H9 (cell line): ENCODE data around the gene PIP5K1C. TPM values are rescaled to one million over a fixed set of nuclear protein-coding genes. Genes with fewer than 3 reads are reported as not detected.
A peak's percentile ranks its signal among the peaks of the same experiment; 100 is the strongest.

Source experiments
- DNase-seq: peaks from one replicate; pipeline ENCODE4 v3.0.0-alpha.2; 2017
- H2AFZ ChIP-seq: one replicate; pipeline ENCODE4 v1.6.1; 2013; ENCODE audit warnings: mild to moderate bottlenecking, low read length, control low read depth, moderate library complexity
- H2AK5ac ChIP-seq: 2 replicates; pipeline ENCODE4 v1.6.1; 2013; ENCODE audit warnings: low read length, control low read depth, mixed read lengths; ENCODE audit not compliant: insufficient read length
- H2BK120ac ChIP-seq: one replicate; pipeline ENCODE4 v1.6.1; 2013; ENCODE audit warnings: low read depth, mild to moderate bottlenecking, low read length, control low read depth, inconsistent platforms; ENCODE audit not compliant: poor library complexity, severe bottlenecking
- H2BK12ac ChIP-seq: 2 replicates; pipeline ENCODE4 v1.6.1; 2013; ENCODE audit warnings: low read length, control low read depth, mixed read lengths, low read depth; ENCODE audit not compliant: insufficient read length
- H2BK15ac ChIP-seq: 2 replicates; pipeline ENCODE4 v1.6.1; 2013; ENCODE audit warnings: low read depth, low read length, control low read depth
- H2BK20ac ChIP-seq: one replicate; pipeline ENCODE4 v1.6.1; 2013; ENCODE audit warnings: low read depth, mild to moderate bottlenecking, low read length, control low read depth, inconsistent platforms; ENCODE audit not compliant: poor library complexity, severe bottlenecking
- H2BK5ac ChIP-seq: 2 replicates; pipeline ENCODE4 v1.6.1; 2013; ENCODE audit warnings: low read length, control low read depth, mixed read lengths; ENCODE audit not compliant: insufficient read length
- H3K14ac ChIP-seq: 2 replicates; pipeline ENCODE4 v1.6.1; 2013; ENCODE audit warnings: low read length, control low read depth; ENCODE audit not compliant: insufficient read depth
- H3K18ac ChIP-seq: 2 replicates; pipeline ENCODE4 v1.6.1; 2013; ENCODE audit warnings: low read depth, mild to moderate bottlenecking, mixed read lengths, low read length, control low read depth; ENCODE audit not compliant: insufficient read length
- H3K23ac ChIP-seq: 2 replicates; pipeline ENCODE4 v1.6.1; 2013; ENCODE audit warnings: low read length, control low read depth, mixed read lengths, low read depth; ENCODE audit not compliant: insufficient read length
- H3K23me2 ChIP-seq: 2 replicates; pipeline ENCODE4 v1.6.1; 2013; ENCODE audit warnings: low read depth, mild to moderate bottlenecking, mixed read lengths, low read length, control low read depth; ENCODE audit not compliant: insufficient read length, poor library complexity, severe bottlenecking
- H3K27ac ChIP-seq: 2 replicates; pipeline ENCODE4 v1.5.1; 2013; ENCODE audit warnings: low read length, control low read depth, mixed read lengths, low read depth; ENCODE audit not compliant: insufficient read length
- H3K27me3 ChIP-seq: 2 replicates; pipeline ENCODE4 v1.6.1; 2013; ENCODE audit warnings: low read length, control low read depth, inconsistent platforms; ENCODE audit not compliant: insufficient read depth
- H3K4ac ChIP-seq: 2 replicates; pipeline ENCODE4 v1.6.1; 2013; ENCODE audit warnings: low read depth, mild to moderate bottlenecking, control low read depth, inconsistent platforms, low read length, moderate library complexity
- H3K4me1 ChIP-seq: 2 replicates; pipeline ENCODE4 v1.6.1; 2013; ENCODE audit warnings: low read length, control low read depth, inconsistent platforms; ENCODE audit not compliant: insufficient read depth
- H3K4me2 ChIP-seq: 2 replicates; pipeline ENCODE4 v1.6.1; 2013; ENCODE audit warnings: low read length, control low read depth, mixed read lengths; ENCODE audit not compliant: insufficient read length, insufficient read depth
- H3K56ac ChIP-seq: 2 replicates; pipeline ENCODE4 v1.6.1; 2013; ENCODE audit warnings: low read depth, mild to moderate bottlenecking, mixed read lengths, low read length, control low read depth; ENCODE audit not compliant: insufficient read length
- H3K79me1 ChIP-seq: 2 replicates; pipeline ENCODE4 v1.6.1; 2013; ENCODE audit warnings: low read depth, mild to moderate bottlenecking, moderate library complexity, low read length, control low read depth, inconsistent platforms; ENCODE audit not compliant: insufficient read depth, poor library complexity, severe bottlenecking
- H3K79me2 ChIP-seq: 2 replicates; pipeline ENCODE4 v1.6.1; 2013; ENCODE audit warnings: low read length, control low read depth, inconsistent platforms; ENCODE audit not compliant: insufficient read depth
- H3K9ac ChIP-seq: 2 replicates; pipeline ENCODE4 v1.6.1; 2013; ENCODE audit warnings: low read length, control low read depth, mixed read lengths; ENCODE audit not compliant: insufficient read length; ENCODE audit errors: extremely low read depth
- H3K9me3 ChIP-seq: one replicate; pipeline ENCODE4 v1.6.1; 2013; ENCODE audit warnings: low read depth, low read length, inconsistent platforms; ENCODE audit not compliant: control insufficient read depth
- H3T11ph ChIP-seq: one replicate; pipeline ENCODE4 v1.6.1; 2013; ENCODE audit warnings: mild to moderate bottlenecking, low read length, control low read depth, inconsistent platforms
- H4K20me1 ChIP-seq: one replicate; pipeline ENCODE4 v1.6.1; 2013; ENCODE audit not compliant: control insufficient read depth, insufficient read length, insufficient read depth
- H4K5ac ChIP-seq: 2 replicates; pipeline ENCODE4 v1.6.1; 2013; ENCODE audit warnings: low read depth, mild to moderate bottlenecking, mixed read lengths, low read length, control low read depth; ENCODE audit not compliant: insufficient read length
- H4K8ac ChIP-seq: replicated peaks from 2 replicates; pipeline ENCODE4 v1.6.1; 2013; ENCODE audit warnings: low read length, control low read depth, mixed read lengths, low read depth; ENCODE audit not compliant: insufficient read length
- H4K91ac ChIP-seq: 2 replicates; pipeline ENCODE4 v1.6.1; 2013; ENCODE audit warnings: low read depth, mild to moderate bottlenecking, moderate library complexity, mixed read lengths, low read length, control low read depth; ENCODE audit not compliant: insufficient read length
- H3K27ac Mint-ChIP-seq, 3 experiments: 2 replicates in 2 of 3; 3 replicates in 1 of 3; pipeline ENCODE4 v1.8.0; 2020 to 2021; ENCODE audit warnings: mixed read lengths in 3 of 3, mild to moderate bottlenecking in 1 of 3, moderate library complexity in 1 of 3
- H3K27me3 Mint-ChIP-seq: 2 replicates; pipeline ENCODE4 v1.8.0; 2021; ENCODE audit warnings: low read depth, mild to moderate bottlenecking, moderate library complexity, mixed read lengths
- H3K36me3 Mint-ChIP-seq, 3 experiments: 2 replicates in 2 of 3; 3 replicates in 1 of 3; pipeline ENCODE4 v1.8.0; 2020 to 2021; ENCODE audit warnings: low read depth in 3 of 3, mixed read lengths in 3 of 3; ENCODE audit not compliant: insufficient read depth in 1 of 3
- H3K4me1 Mint-ChIP-seq, 2 experiments: 2 replicates each; pipeline ENCODE4 v1.8.0; 2020; ENCODE audit warnings: mixed read lengths in 2 of 2
- H3K4me3 Mint-ChIP-seq, 2 experiments: 2 replicates in 1 of 2; 3 replicates in 1 of 2; pipeline ENCODE4 v1.8.0; 2020 to 2021; ENCODE audit warnings: mild to moderate bottlenecking in 2 of 2, mixed read lengths in 2 of 2, moderate library complexity in 1 of 2
- H3K9me3 Mint-ChIP-seq, 2 experiments: 2 replicates in 1 of 2; 3 replicates in 1 of 2; pipeline ENCODE4 v1.8.0; 2020; ENCODE audit warnings: mild to moderate bottlenecking in 2 of 2, mixed read lengths in 2 of 2, moderate library complexity in 1 of 2
- WGBS: extraction: QIAGEN DNeasy Blood & Tissue Kit; methylation state at CpG from one replicate; pipeline ENCODE4 v1.1.7; 2013; ENCODE audit warnings: missing lambda C conversion rate, low lambda C conversion rate, mixed read lengths; ENCODE audit not compliant: insufficient read length; ENCODE audit errors: extremely low coverage; 5-methylcytosine and 5-hydroxymethylcytosine counted together
- total RNA-seq: library from RNA; stranded (reverse); gene quantifications from 2 replicates; pipeline ENCODE4 v1.2.1, GENCODE V29; 2021
- TF ChIP-seq, protein P1 (sequence below): fragments of 200-600 bp; sonication (generic); conservative IDR thresholded peaks from 3 replicates; pipeline ENCODE4 v1.8.0; 2021; ENCODE audit warnings: antibody characterized with exemption, mild to moderate bottlenecking

The PIP5K1C gene
- total RNA-seq, 1 experiment from 2014 or later = 41.7 TPM

DNA sequence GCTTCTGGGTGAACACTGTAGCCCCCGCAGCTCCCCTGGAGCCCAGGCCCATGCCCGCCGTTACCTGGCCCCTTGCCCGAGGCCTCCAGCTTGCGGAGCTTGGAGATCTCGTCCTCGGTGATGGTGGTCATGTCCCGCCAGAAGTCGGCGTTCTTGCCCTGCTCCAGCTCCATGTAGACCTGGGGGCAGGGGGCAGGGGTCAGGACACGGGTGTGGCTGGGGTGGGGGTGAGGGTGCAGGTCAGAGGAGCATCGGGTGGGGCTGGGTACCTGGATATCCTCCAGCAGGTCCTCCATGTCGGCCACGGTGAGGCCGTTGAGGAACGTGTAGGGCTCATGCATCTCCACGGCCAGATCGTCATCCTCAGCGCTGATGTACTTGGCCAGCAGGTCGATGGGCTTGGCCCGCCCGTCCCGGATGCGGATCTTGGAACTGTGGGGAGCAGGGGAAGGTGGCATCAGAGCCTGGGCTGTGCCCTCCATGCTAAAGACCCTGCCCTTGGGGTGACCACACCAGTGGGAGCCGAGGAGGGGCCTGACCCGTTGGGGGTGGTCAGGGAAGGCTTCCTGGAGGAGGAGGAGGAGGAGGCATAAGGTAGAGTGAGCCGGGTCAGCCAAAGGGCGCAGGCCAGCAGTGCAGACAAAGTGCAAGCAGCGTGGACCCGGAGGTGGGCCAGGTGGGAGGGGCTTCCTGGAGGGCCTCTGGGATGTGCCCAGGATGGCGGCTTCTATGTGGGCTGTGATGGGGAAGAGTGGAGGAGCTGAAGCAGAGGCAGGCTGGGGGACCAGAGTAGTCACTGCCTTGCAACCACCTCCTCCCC, 81.2 kb downstream of the PIP5K1C start:
- Histone ChIP-seq H3K18ac (no peak overlapping the region), H4K20me1 (peaks cover 3% of the 10 kb centered on the region), H3K79me1 (no peaks in the 10 kb centered on the region), H3K4ac (no peak overlapping the region), H4K91ac (no peak overlapping the region), H3K23me2 (no peaks in the 10 kb centered on the region), H2BK12ac (no peak overlapping the region), H4K8ac (no peak overlapping the region), H2AFZ (no peak overlapping the region), H3K56ac (no peak overlapping the region), H3K14ac (no peak overlapping the region), H2BK15ac (no peak overlapping the region), H3K9me3 (no peaks in the 10 kb centered on the region), H3K23ac (no peak overlapping the region), H2BK5ac (no peak overlapping the region), H3K4me1 (no peaks in the 10 kb centered on the region), H3K4me2 (no peak overlapping the region), H3K9ac (no peak overlapping the region), H3K27me3 (no peaks in the 10 kb centered on the region), H4K5ac (no peak overlapping the region), H2AK5ac (no peak overlapping the region), H3T11ph (no peak overlapping the region), H3K79me2 (no peaks in the 10 kb centered on the region), H2BK20ac (no peak overlapping the region), H3K27ac (no peak overlapping the region), H2BK120ac (no peak overlapping the region)
- Mint-ChIP-seq H3K27ac (0 out of 7 replicates have a peak overlapping the region, but pooled peaks of 1 of the 3 experiments have one; percentile 62), H3K36me3 (peaks cover 2 to 21% (median 21%) of the 10 kb centered on the region in 3 experiments; a peak in 6 of 7 replicates), H3K4me3 (no peak overlapping the region), H3K9me3 (no peaks in the 10 kb centered on the region), H3K27me3 (no peaks in the 10 kb centered on the region), H3K4me1 (no peaks in the 10 kb centered on the region; a peak in 1 of 4 replicates)
- no CpG with 5 or more reads among the region's 31 CpGs for WGBS
- TF ChIP-seq, protein P1, sequence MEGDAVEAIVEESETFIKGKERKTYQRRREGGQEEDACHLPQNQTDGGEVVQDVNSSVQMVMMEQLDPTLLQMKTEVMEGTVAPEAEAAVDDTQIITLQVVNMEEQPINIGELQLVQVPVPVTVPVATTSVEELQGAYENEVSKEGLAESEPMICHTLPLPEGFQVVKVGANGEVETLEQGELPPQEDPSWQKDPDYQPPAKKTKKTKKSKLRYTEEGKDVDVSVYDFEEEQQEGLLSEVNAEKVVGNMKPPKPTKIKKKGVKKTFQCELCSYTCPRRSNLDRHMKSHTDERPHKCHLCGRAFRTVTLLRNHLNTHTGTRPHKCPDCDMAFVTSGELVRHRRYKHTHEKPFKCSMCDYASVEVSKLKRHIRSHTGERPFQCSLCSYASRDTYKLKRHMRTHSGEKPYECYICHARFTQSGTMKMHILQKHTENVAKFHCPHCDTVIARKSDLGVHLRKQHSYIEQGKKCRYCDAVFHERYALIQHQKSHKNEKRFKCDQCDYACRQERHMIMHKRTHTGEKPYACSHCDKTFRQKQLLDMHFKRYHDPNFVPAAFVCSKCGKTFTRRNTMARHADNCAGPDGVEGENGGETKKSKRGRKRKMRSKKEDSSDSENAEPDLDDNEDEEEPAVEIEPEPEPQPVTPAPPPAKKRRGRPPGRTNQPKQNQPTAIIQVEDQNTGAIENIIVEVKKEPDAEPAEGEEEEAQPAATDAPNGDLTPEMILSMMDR = no peak; the same call in 2 of the 3 replicates
- no peak for DNase-seq
